Endothelial cell of umbilical vein (primary cell): ENCODE results near the gene CREG2. TPM values are rescaled to one million over a fixed set of nuclear protein-coding genes. Genes with fewer than 3 reads are reported as not detected.

ENCODE experiments used
- BruUV-seq: library from RNA; stranded (reverse); fragments of 400-500 nt; replicated peaks from 2 replicates; lab custom pipeline; 2021; lab: Mats Ljungman, UMichigan
- CTCF ChIA-PET: fragments of 300-600, 350-600 bp; sonication (Branson Sonifier 250); formaldehyde crosslinking; loops from one replicate; lab custom pipeline; 2021; ENCODE audit warnings: antibody characterized with exemption, inconsistent platforms; lab: Charles Lee
- POLR2A ChIA-PET: fragments of 300-600, 350-600 bp; sonication (Branson Sonifier 250); formaldehyde crosslinking; loops from one replicate; lab custom pipeline; 2021; ENCODE audit warnings: antibody characterized with exemption, inconsistent platforms; lab: Charles Lee
- DNase-seq: peaks from one replicate; pipeline ENCODE4 v3.0.0-alpha.2; 2011; ENCODE audit warnings: low read depth, low spot score
- FAIRE-seq: peaks from 2 replicates; lab custom pipeline; 2011; peaks lifted over from hg19 to GRCh38; lab: Jason Lieb, UNC
- H2AFZ ChIP-seq: 2 replicates; pipeline ENCODE4 v1.6.0; 2012; ENCODE audit warnings: low read depth, low read length, control low read depth, inconsistent platforms
- H3K27ac ChIP-seq: 2 replicates; pipeline ENCODE4 v1.5.1; 2011; ENCODE audit warnings: low read depth, mild to moderate bottlenecking, control low read depth, low read length, moderate library complexity; ENCODE audit not compliant: insufficient read depth
- H3K27me3 ChIP-seq, 2 experiments: 2 replicates each; pipeline versions ENCODE4 v1.6.0 to v1.6.1; 2011; ENCODE audit warnings: low read length in 2 of 2, mixed read lengths in 1 of 2; ENCODE audit not compliant: control insufficient read depth in 2 of 2, insufficient read depth in 2 of 2
- H3K36me3 ChIP-seq, 2 experiments: 2 replicates in 1 of 2; 3 replicates in 1 of 2; pipeline ENCODE4 v1.5.1; 2011; ENCODE audit warnings: low read length in 2 of 2, mild to moderate bottlenecking in 1 of 2, moderate library complexity in 1 of 2; ENCODE audit not compliant: control insufficient read depth in 2 of 2, insufficient read depth in 2 of 2; ENCODE audit errors: extremely low read depth in 1 of 2
- H3K4me1 ChIP-seq: 3 replicates; pipeline ENCODE4 v1.5.1; 2011; ENCODE audit warnings: mild to moderate bottlenecking, low read length; ENCODE audit not compliant: control insufficient read depth, insufficient read depth; ENCODE audit errors: extremely low read depth
- H3K4me2 ChIP-seq: 2 replicates; pipeline ENCODE4 v1.6.1; 2011; ENCODE audit warnings: low read length, control low read depth, mixed read lengths; ENCODE audit not compliant: insufficient read depth
- H3K4me3 ChIP-seq, 3 experiments: fragments of 200-600 bp in 1 of 3; sonication (generic), shearing (Covaris generic) in 1 of 3; replicated peaks in 1 of 3; 2 replicates each; pipeline ENCODE4 v1.5.1; 2011 to 2016; ENCODE audit warnings: control low read depth in 3 of 3, low read length in 3 of 3, mild to moderate bottlenecking in 2 of 3, inconsistent platforms in 1 of 3, low read depth in 1 of 3, moderate library complexity in 1 of 3; ENCODE audit not compliant: insufficient read depth in 1 of 3
- H3K79me2 ChIP-seq: 2 replicates; pipeline ENCODE4 v1.6.0; 2012; ENCODE audit warnings: low read length, inconsistent platforms; ENCODE audit not compliant: control insufficient read depth, insufficient read depth
- H3K9ac ChIP-seq: replicated peaks from 2 replicates; pipeline ENCODE3; 2011; ENCODE audit warnings: low read length, control low read depth; ENCODE audit not compliant: insufficient read depth; ENCODE audit errors: extremely low read depth
- H3K9me1 ChIP-seq: replicated peaks from 3 replicates; pipeline ENCODE4 v1.6.0; 2011; ENCODE audit warnings: mild to moderate bottlenecking, low read length; ENCODE audit not compliant: control insufficient read depth, insufficient read depth; ENCODE audit errors: extremely low read depth
- H3K9me3 ChIP-seq: replicated peaks from 2 replicates; pipeline ENCODE4 v1.5.1; 2012; ENCODE audit warnings: low read length, inconsistent platforms; ENCODE audit not compliant: control insufficient read depth, insufficient read depth
- H4K20me1 ChIP-seq: replicated peaks from 2 replicates; pipeline ENCODE3; 2011; ENCODE audit warnings: mild to moderate bottlenecking, low read length; ENCODE audit not compliant: control insufficient read depth, insufficient read depth; ENCODE audit errors: extremely low read depth
- EZH2 ChIP-seq: IDR thresholded peaks from 2 replicates; pipeline ENCODE4 v1.6.1; 2012; ENCODE audit warnings: borderline replicate concordance, low read depth, mild to moderate bottlenecking, moderate library complexity, low read length, inconsistent platforms; ENCODE audit not compliant: severe bottlenecking
- FOS ChIP-seq: IDR thresholded peaks from 2 replicates; pipeline ENCODE4 v1.6.1; 2011; ENCODE audit warnings: mild to moderate bottlenecking, low read length, moderate library complexity, borderline replicate concordance; ENCODE audit not compliant: insufficient read depth
- GATA2 ChIP-seq: IDR thresholded peaks from 2 replicates; pipeline ENCODE4 v1.7.0; 2011; ENCODE audit warnings: low read depth, mild to moderate bottlenecking, moderate library complexity, mixed read lengths, low read length; ENCODE audit not compliant: insufficient read length, insufficient read depth
- JUN ChIP-seq: IDR thresholded peaks from 2 replicates; pipeline ENCODE4 v1.6.1; 2011; ENCODE audit warnings: borderline replicate concordance, low read depth; ENCODE audit not compliant: insufficient read length, insufficient read depth
- MYC ChIP-seq: IDR thresholded peaks from one replicate; pipeline ENCODE4 v1.6.1; 2011; ENCODE audit warnings: mild to moderate bottlenecking, low read depth, low read length
- POLR2A ChIP-seq: IDR thresholded peaks from 2 replicates; pipeline ENCODE4 v1.6.1; 2012; ENCODE audit warnings: low read depth, mild to moderate bottlenecking, control low read depth, low read length
- POLR2AphosphoS5 ChIP-seq: IDR thresholded peaks from 2 replicates; pipeline ENCODE4 v1.6.1; 2012; ENCODE audit warnings: low read depth, mild to moderate bottlenecking, control low read depth, low read length, moderate library complexity; ENCODE audit not compliant: insufficient read depth
- dilution Hi-C: fragments of 300-500 bp; cut with MboI; formaldehyde crosslinking; loops from one replicate; pipeline ENCODE4 v1.15.0; 2019; ENCODE audit warnings: low sequenced_read_pairs; ENCODE audit not compliant: extremely low pct_ligation_motif_present
- intact Hi-C: fragments of 100-400 bp; cut with micrococcal nuclease; formaldehyde crosslinking; loops from one replicate; pipeline ENCODE4 v1.10.0; 2022
- polyA plus RNA-seq, 4 experiments: library from polyadenylated mRNA; depleted of rRNA in 3 of 4; stranded (reverse) in 3 of 4; unstranded in 1 of 4; fragments of >200 nt; gene quantifications; 2 replicates each; pipeline versions ENCODE4 v1.2.1 to v1.2.3, GENCODE V29; 2011 to 2012; ENCODE audit warnings: missing spikeins in 1 of 4
- total RNA-seq: library from RNA; stranded (reverse); gene quantifications from 2 replicates; pipeline ENCODE4 v1.2.3, GENCODE V29; 2021
- TF ChIP-seq, protein P1 (sequence below), 2 donors: IDR thresholded peaks; 1 replicate in 1 of 2; 2 replicates in 1 of 2; pipeline ENCODE4 v1.5.1; 2011; ENCODE audit warnings: low read length in 2 of 2, mild to moderate bottlenecking in 2 of 2, moderate library complexity in 2 of 2, control low read depth in 1 of 2, inconsistent platforms in 1 of 2, low read depth in 1 of 2; ENCODE audit not compliant: insufficient read depth in 1 of 2; ENCODE audit errors: extremely low read depth in 1 of 2
- TF ChIP-seq, protein P2 (sequence below): IDR thresholded peaks from 2 replicates; pipeline ENCODE4 v1.6.1; 2011; ENCODE audit not compliant: insufficient read depth, insufficient read length

Gene CREG2
- total and polyA plus RNA-seq, 2 donors (not counting 3 experiments of a cell fraction or from before 2014, with no cell fraction given), result 0.48 to 2.0 TPM

DNA sequence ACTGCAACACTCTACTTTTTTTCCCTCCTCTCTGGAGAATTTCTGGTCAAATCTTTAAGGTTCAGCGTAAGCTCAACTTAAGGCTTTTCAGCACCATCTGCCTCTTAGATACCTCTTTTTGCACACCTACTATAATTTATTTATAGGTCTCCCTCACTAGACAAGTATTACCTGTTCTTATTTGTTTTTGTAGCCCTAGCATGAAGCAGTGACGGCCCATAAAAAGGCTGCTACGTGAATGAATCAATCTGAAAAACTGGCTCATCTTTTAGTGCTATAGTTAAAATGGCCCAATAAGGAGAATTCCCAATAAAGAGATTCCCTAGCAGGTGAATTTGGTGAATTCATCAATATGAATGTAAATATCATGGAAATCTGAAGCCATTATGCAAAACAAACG lies 85.3 kb downstream of the CREG2 start:
- no TSS peak for BruUV-seq
- no peak for TF ChIP-seq FOS
- TF ChIP-seq, protein P1, sequence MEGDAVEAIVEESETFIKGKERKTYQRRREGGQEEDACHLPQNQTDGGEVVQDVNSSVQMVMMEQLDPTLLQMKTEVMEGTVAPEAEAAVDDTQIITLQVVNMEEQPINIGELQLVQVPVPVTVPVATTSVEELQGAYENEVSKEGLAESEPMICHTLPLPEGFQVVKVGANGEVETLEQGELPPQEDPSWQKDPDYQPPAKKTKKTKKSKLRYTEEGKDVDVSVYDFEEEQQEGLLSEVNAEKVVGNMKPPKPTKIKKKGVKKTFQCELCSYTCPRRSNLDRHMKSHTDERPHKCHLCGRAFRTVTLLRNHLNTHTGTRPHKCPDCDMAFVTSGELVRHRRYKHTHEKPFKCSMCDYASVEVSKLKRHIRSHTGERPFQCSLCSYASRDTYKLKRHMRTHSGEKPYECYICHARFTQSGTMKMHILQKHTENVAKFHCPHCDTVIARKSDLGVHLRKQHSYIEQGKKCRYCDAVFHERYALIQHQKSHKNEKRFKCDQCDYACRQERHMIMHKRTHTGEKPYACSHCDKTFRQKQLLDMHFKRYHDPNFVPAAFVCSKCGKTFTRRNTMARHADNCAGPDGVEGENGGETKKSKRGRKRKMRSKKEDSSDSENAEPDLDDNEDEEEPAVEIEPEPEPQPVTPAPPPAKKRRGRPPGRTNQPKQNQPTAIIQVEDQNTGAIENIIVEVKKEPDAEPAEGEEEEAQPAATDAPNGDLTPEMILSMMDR (IDR thresholded peaks at IDR 0.05; ENCODE audit: extremely low read depth in 1 of 2, insufficient read depth in 1 of 2, low read depth in 1 of 2, low read length in 2 of 2), result no peak
- TF ChIP-seq POLR2A, result no peak
- no peak for TF ChIP-seq GATA2
- Histone ChIP-seq H4K20me1 (peaks cover 12% of the 10 kb centered on the region), H3K4me2 (no peak overlapping the region), H3K9me3 (no peaks in the 10 kb centered on the region), H3K79me2 (peaks cover 99% of the 10 kb centered on the region), H2AFZ (no peak overlapping the region), H3K36me3 (no peaks in the 10 kb centered on the region), H3K9ac (no peak overlapping the region), H3K4me1 (peaks cover 28% of the 10 kb centered on the region), H3K4me3 (no peak overlapping the region), H3K27me3 (no peaks in the 10 kb centered on the region), H3K9me1 (no peaks in the 10 kb centered on the region), H3K27ac (no peak overlapping the region)
- ChIA-PET POLR2A (no interaction called here), CTCF (interaction anchor here (1.6 kb wide), 1 partner anchor 10 kb away, joined by 3 read pairs; no protein-coding TSS in a partner anchor)
- intact Hi-C loops, result no loop called here
- no peak for DNase-seq
- dilution Hi-C loops, result no loop called here
- no peak for FAIRE-seq

DNA sequence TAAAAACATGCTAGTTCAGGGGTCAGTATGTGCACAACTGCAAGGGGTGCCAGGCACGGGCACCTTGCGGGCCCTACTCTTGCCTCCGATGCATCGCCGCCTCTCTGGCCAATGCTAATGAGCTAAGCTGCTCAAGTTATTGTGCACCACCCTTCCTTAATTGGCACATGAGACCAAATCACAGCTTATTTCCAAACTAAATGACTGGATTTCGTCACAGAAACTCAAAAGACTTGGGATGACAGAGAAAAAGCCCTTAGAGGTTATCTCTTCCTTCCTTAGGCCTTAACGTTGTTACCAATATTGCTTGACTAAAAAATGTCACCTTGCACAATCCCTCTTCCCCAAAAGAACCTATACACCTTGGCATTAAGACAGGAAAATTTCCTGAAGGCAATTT lies 86.5 kb downstream of the CREG2 start:
- dilution Hi-C loops, result no loop called here

More for the DNA sequence above, 86.5 kb downstream of the CREG2 start:
- Histone ChIP-seq H3K4me1 (peaks cover 28% of the 10 kb centered on the region), H3K9me1 (no peaks in the 10 kb centered on the region), H3K9ac (no peak overlapping the region), H2AFZ (no peak overlapping the region), H3K4me3 (no peak overlapping the region), H3K4me2 (no peak overlapping the region), H3K27ac (no peak overlapping the region), H3K36me3 (no peaks in the 10 kb centered on the region), H3K27me3 (no peaks in the 10 kb centered on the region), H4K20me1 (peaks cover 9% of the 10 kb centered on the region), H3K9me3 (no peaks in the 10 kb centered on the region), H3K79me2 (peaks cover 99% of the 10 kb centered on the region)
- no TSS peak for BruUV-seq
- intact Hi-C loops, result no loop called here
- TF ChIP-seq EZH2, result no peak
- TF ChIP-seq, protein P2, sequence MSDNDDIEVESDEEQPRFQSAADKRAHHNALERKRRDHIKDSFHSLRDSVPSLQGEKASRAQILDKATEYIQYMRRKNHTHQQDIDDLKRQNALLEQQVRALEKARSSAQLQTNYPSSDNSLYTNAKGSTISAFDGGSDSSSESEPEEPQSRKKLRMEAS, result no peak
- TF ChIP-seq GATA2, result no peak
- TF ChIP-seq JUN, result no peak
- no peak for TF ChIP-seq POLR2A
- TF ChIP-seq FOS, result no peak
- no peak for TF ChIP-seq POLR2AphosphoS5
- TF ChIP-seq, protein P1 (IDR thresholded peaks at IDR 0.05; ENCODE audit: extremely low read depth in 1 of 2, insufficient read depth in 1 of 2, low read depth in 1 of 2, low read length in 2 of 2), result no peak
- TF ChIP-seq MYC, result no peak
- CTCF ChIA-PET, result interaction anchor here (0.7 to 1.6 kb wide), 2 partner anchors 11 to 42 kb away, joined by 3 read pairs; no protein-coding TSS in a partner anchor
- no peak for DNase-seq
- FAIRE-seq, result no peak
- POLR2A ChIA-PET, result no interaction called here
